Panc1 (cell line): Measurements from ENCODE around the gene ZFYVE16. TPM values are rescaled to one million over a fixed set of nuclear protein-coding genes. Genes with fewer than 3 reads are reported as not detected.

ENCODE experiments used
- ATAC-seq: fragments of 200-7000 bp; cut with Tn5 transposase; 2 replicates; pipeline ENCODE4 v1.9.1; 2020; ENCODE audit warnings: mild to moderate bottlenecking, moderate library complexity
- BruUV-seq: library from RNA; stranded (reverse); fragments of 400-500 nt; replicated peaks from 2 replicates; lab custom pipeline; 2021; lab: Mats Ljungman, UMichigan
- CTCF ChIA-PET: fragments of 300-600 bp; sonication (Branson Sonifier 250); formaldehyde crosslinking; loops from one replicate; lab custom pipeline; 2022; ENCODE audit warnings: antibody characterized with exemption; lab: Charles Lee
- POLR2A ChIA-PET: fragments of 300-600 bp; sonication (Branson Sonifier 250); formaldehyde crosslinking; loops from one replicate; lab custom pipeline; 2022; ENCODE audit warnings: antibody characterized with exemption; lab: Charles Lee
- DNase-seq: peaks from one replicate; pipeline ENCODE4 v3.0.0-alpha.2; 2010; ENCODE audit warnings: low read depth, low spot score
- H3K27ac ChIP-seq: 2 replicates; pipeline ENCODE4 v1.5.1; 2011; ENCODE audit warnings: mild to moderate bottlenecking, low read length, inconsistent platforms
- H3K27me3 ChIP-seq: fragments of 200-500 bp; sonication (Bioruptor generic); 2 replicates; pipeline ENCODE4 v1.6.0; 2014; ENCODE audit warnings: low read length, inconsistent platforms; ENCODE audit not compliant: control insufficient read depth, insufficient read depth
- H3K36me3 ChIP-seq: fragments of 200-500 bp; sonication (Bioruptor generic); 2 replicates; pipeline ENCODE4 v1.5.1; 2014; ENCODE audit warnings: inconsistent platforms, mild to moderate bottlenecking, low read length, moderate library complexity; ENCODE audit not compliant: control insufficient read depth, insufficient read depth
- H3K4me1 ChIP-seq: 2 replicates; pipeline ENCODE4 v1.5.1; 2011; ENCODE audit warnings: inconsistent platforms, mild to moderate bottlenecking, low read length, moderate library complexity; ENCODE audit not compliant: control insufficient read depth, insufficient read depth
- H3K4me3 ChIP-seq, 2 experiments: 2 replicates each; pipeline ENCODE4 v1.5.1; 2011 to 2012; ENCODE audit warnings: low read depth in 2 of 2, low read length in 2 of 2, mild to moderate bottlenecking in 2 of 2, inconsistent platforms in 1 of 2, moderate library complexity in 1 of 2
- H3K9me3 ChIP-seq: fragments of 200-500 bp; sonication (Bioruptor generic); 2 replicates; pipeline ENCODE4 v1.5.1; 2014; ENCODE audit warnings: low read depth, mild to moderate bottlenecking, inconsistent platforms, low read length, moderate library complexity; ENCODE audit not compliant: control insufficient read depth, insufficient read depth
- POLR2AphosphoS5 ChIP-seq: IDR thresholded peaks from 2 replicates; pipeline ENCODE4 v1.6.1; 2012; ENCODE audit warnings: mild to moderate bottlenecking, low read depth, low read length, moderate library complexity
- REST ChIP-seq, 2 experiments: IDR thresholded peaks; 2 replicates each; pipeline ENCODE4 v1.6.1; 2011 to 2012; ENCODE audit warnings: low read depth in 2 of 2, control low read depth in 1 of 2, low read length in 1 of 2, mild to moderate bottlenecking in 1 of 2, moderate library complexity in 1 of 2; ENCODE audit not compliant: insufficient read depth in 1 of 2
- SIN3A ChIP-seq: IDR thresholded peaks from 2 replicates; pipeline ENCODE4 v1.6.1; 2012; ENCODE audit warnings: low read depth, mild to moderate bottlenecking, low read length, moderate library complexity, borderline replicate concordance; ENCODE audit not compliant: insufficient read depth
- TCF7L2 ChIP-seq: IDR thresholded peaks from 2 replicates; pipeline ENCODE4 v1.6.1; 2011; ENCODE audit warnings: mild to moderate bottlenecking, low read depth, low read length, inconsistent platforms
- in situ Hi-C: cut with HindIII; loops from 2 replicates; pipeline ENCODE4 v1.10.0; 2016; ENCODE audit warnings: low sequenced_read_pairs, low pct_unique_long_range_greater_than_20kb
- intact Hi-C: fragments of 100-400 bp; cut with micrococcal nuclease; formaldehyde crosslinking; loops from one replicate; pipeline ENCODE4 v1.10.0; 2022; ENCODE audit not compliant: unreplicated experiment
- total RNA-seq: library from RNA; stranded (reverse); gene quantifications from one replicate; pipeline ENCODE4 v1.2.1, GENCODE V29; 2021; ENCODE audit not compliant: unreplicated experiment
- TF ChIP-seq, protein P1 (sequence below): fragments of 450-650 bp; IDR thresholded peaks from 2 replicates; pipeline ENCODE4 v1.5.1; 2017; ENCODE audit warnings: mild to moderate bottlenecking

The ZFYVE16 gene
- total RNA-seq, 1 experiment from 2014 or later: 54.6 TPM

DNA sequence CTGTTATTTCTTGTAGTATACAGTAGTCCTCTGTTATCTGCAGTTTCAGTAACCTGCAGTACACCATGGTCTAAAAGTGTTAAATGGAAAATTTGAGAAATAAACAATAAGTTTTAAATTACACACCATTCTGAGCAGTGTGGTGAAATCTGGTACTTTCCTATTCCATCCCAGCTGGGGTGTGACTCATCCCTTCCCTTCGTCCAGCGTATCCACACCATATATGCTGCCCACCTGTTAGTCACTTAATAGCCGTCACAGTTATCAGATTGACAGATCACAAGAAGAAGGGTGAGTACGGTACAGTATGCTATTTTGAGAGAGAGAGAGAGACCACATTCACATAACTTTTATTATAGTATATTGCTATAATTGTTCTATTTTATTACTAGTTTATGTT lies 109.0 kb downstream of the ZFYVE16 start:
- Histone ChIP-seq H3K4me3 (no peak overlapping the region), H3K27ac (no peak overlapping the region), H3K9me3 (no peaks in the 10 kb centered on the region), H3K36me3 (no peaks in the 10 kb centered on the region), H3K27me3 (no peaks in the 10 kb centered on the region), H3K4me1 (0 out of 2 replicates have a peak, but pooled peaks cover 2% of the 10 kb centered on the region)
- ATAC-seq (peak; percentile 97), DNase-seq (peak; percentile 28)
- intact Hi-C loops: no loop called here
- POLR2A ChIA-PET: no interaction called here
- in situ Hi-C loops: no loop called here
- BruUV-seq: no TSS peak
- no peak for TF ChIP-seq SIN3A
- TF ChIP-seq, protein P1, sequence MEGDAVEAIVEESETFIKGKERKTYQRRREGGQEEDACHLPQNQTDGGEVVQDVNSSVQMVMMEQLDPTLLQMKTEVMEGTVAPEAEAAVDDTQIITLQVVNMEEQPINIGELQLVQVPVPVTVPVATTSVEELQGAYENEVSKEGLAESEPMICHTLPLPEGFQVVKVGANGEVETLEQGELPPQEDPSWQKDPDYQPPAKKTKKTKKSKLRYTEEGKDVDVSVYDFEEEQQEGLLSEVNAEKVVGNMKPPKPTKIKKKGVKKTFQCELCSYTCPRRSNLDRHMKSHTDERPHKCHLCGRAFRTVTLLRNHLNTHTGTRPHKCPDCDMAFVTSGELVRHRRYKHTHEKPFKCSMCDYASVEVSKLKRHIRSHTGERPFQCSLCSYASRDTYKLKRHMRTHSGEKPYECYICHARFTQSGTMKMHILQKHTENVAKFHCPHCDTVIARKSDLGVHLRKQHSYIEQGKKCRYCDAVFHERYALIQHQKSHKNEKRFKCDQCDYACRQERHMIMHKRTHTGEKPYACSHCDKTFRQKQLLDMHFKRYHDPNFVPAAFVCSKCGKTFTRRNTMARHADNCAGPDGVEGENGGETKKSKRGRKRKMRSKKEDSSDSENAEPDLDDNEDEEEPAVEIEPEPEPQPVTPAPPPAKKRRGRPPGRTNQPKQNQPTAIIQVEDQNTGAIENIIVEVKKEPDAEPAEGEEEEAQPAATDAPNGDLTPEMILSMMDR: no peak
- TF ChIP-seq POLR2AphosphoS5: no peak
- TF ChIP-seq TCF7L2: no peak
- TF ChIP-seq REST (IDR thresholded peaks at IDR 0.05; ENCODE audit: insufficient read depth in 1 of 2, low read depth in 2 of 2, low read length in 1 of 2): no peak
- CTCF ChIA-PET: no interaction called here

Other genes with a start within 250 kb of the ZFYVE16 start
- 70.6 TPM for gene SERINC5, start 152.0 kb upstream of the ZFYVE16 start, total RNA-seq
- not detected for gene SPZ1, start 88.1 kb upstream of the ZFYVE16 start, total RNA-seq
- 2.8 TPM for gene FAM151B, start 80.0 kb downstream of the ZFYVE16 start, total RNA-seq
- gene ANKRD34B, start 162.2 kb downstream of the ZFYVE16 start, total RNA-seq: 0.10 TPM
- 18.9 TPM for gene MSH3, start 246.6 kb downstream of the ZFYVE16 start, total RNA-seq
- gene DHFR, start 246.9 kb downstream of the ZFYVE16 start, total RNA-seq: 51.5 TPM